ENCODE data around the gene PNMT.

- TF ChIP-seq POLR2AphosphoS5 (IDR thresholded peaks at IDR 0.05) (no peak), CTCF (IDR thresholded peaks at IDR 0.05) (peak; percentile 29 to 31), POLR2A (IDR thresholded peaks at IDR 0.05) (no peak)
These were observed 36.7 kb downstream of the PNMT start for GRCh38 chr17:39704821-39705551.
